KOPT-K1 (cell line): Measurements from ENCODE around the gene KCTD19.

Source experiments
- H3K27ac ChIP-seq: fragments of 200-600 bp; sonication (generic); 2 replicates; pipeline ENCODE4 v1.5.1; 2016; ENCODE audit warnings: antibody characterized with exemption, mild to moderate bottlenecking, low read depth, low read length; ENCODE audit not compliant: poor library complexity, severe bottlenecking
- H3K36me3 ChIP-seq: fragments of 200-600 bp; sonication (generic); 2 replicates; pipeline ENCODE4 v1.5.1; 2017; ENCODE audit warnings: antibody characterized with exemption, mild to moderate bottlenecking, low read length, moderate library complexity; ENCODE audit not compliant: insufficient read depth
- H3K9me3 ChIP-seq: fragments of 200-600 bp; sonication (generic); 2 replicates; pipeline ENCODE4 v1.5.1; 2017; ENCODE audit warnings: antibody characterized with exemption, low read length, mild to moderate bottlenecking; ENCODE audit not compliant: insufficient read depth, poor library complexity, severe bottlenecking

KCTD19 gene

GRCh38 chr16:67248401-67249177, 78.0 kb downstream of the KCTD19 start, which contains the start of gene SLC9A5:
SLC9A5 (plus strand) TSS chr16:67248979; CDS start chr16:67249015, 36 bp downstream.
- Histone ChIP-seq H3K27ac (peak within 1 kb of the TSS; percentile 61), H3K9me3 (no peaks in the 10 kb centered on the region), H3K36me3 (no peaks in the 10 kb centered on the region)

GRCh38 chr16:67248073-67248400, 78.5 kb downstream of the KCTD19 start:
- no peaks in the 10 kb centered on the region for H3K9me3 ChIP-seq
- peak overlapping the region; percentile 61 for H3K27ac ChIP-seq
- no peaks in the 10 kb centered on the region for H3K36me3 ChIP-seq

- Histone ChIP-seq H3K27ac (peak within 1 kb of the TSS; percentile 61), H3K36me3 (no peaks in the 10 kb centered on the region), H3K9me3 (no peaks in the 10 kb centered on the region)
These were observed 79.1 kb downstream of the KCTD19 start, which contains the start of gene FHOD1 for GRCh38 chr16:67247192-67248072. FHOD1 (minus strand) TSS chr16:67247481; CDS start chr16:67247410, 71 bp downstream.

GRCh38 chr16:67246756-67247191, 79.8 kb downstream of the KCTD19 start:
- H3K27ac ChIP-seq = peak overlapping the region; percentile 61
- no peaks in the 10 kb centered on the region for H3K9me3 ChIP-seq
- H3K36me3 ChIP-seq = no peaks in the 10 kb centered on the region

- Histone ChIP-seq H3K27ac (no peak overlapping the region), H3K9me3 (no peaks in the 10 kb centered on the region), H3K36me3 (no peaks in the 10 kb centered on the region)
These were observed 80.3 kb downstream of the KCTD19 start for GRCh38 chr16:67246081-67246755.

GRCh38 chr16:67245674-67246080, 80.9 kb downstream of the KCTD19 start:
- H3K9me3 ChIP-seq = no peaks in the 10 kb centered on the region
- no peak overlapping the region for H3K27ac ChIP-seq
- no peaks in the 10 kb centered on the region for H3K36me3 ChIP-seq

GRCh38 chr16:67245186-67245585, 81.4 kb downstream of the KCTD19 start:
- H3K9me3 ChIP-seq = no peaks in the 10 kb centered on the region
- peak overlapping the region; percentile 75 for H3K27ac ChIP-seq
- no peaks in the 10 kb centered on the region for H3K36me3 ChIP-seq

GRCh38 chr16:67244387-67245185, 82.0 kb downstream of the KCTD19 start:
- Histone ChIP-seq H3K9me3 (no peaks in the 10 kb centered on the region), H3K27ac (peak overlapping the region; percentile 75), H3K36me3 (no peaks in the 10 kb centered on the region)

- Histone ChIP-seq H3K36me3 (peaks cover 10% of the 10 kb centered on the region; the same call in 1 of the 2 replicates), H3K27ac (peak overlapping the region; percentile 75), H3K9me3 (no peaks in the 10 kb centered on the region)
These were observed 83.1 kb downstream of the KCTD19 start for GRCh38 chr16:67243481-67243880.

- no peak overlapping the region for H3K27ac ChIP-seq
- peaks cover 22% of the 10 kb centered on the region; the same call in 1 of the 2 replicates for H3K36me3 ChIP-seq
- no peaks in the 10 kb centered on the region for H3K9me3 ChIP-seq
These were observed 84.3 kb downstream of the KCTD19 start for GRCh38 chr16:67242138-67242730.

GRCh38 chr16:67241008-67241900, 85.3 kb downstream of the KCTD19 start:
- H3K36me3 ChIP-seq = peaks cover 25% of the 10 kb centered on the region; the same call in 1 of the 2 replicates
- no peaks in the 10 kb centered on the region for H3K9me3 ChIP-seq
- H3K27ac ChIP-seq = no peak overlapping the region

- Histone ChIP-seq H3K36me3 (peaks cover 28% of the 10 kb centered on the region; the same call in 1 of the 2 replicates), H3K27ac (no peak overlapping the region), H3K9me3 (no peaks in the 10 kb centered on the region)
These were observed 86.0 kb downstream of the KCTD19 start for GRCh38 chr16:67240506-67240905.
